Subcutaneous adipose tissue (tissue), 4 donors: ENCODE data around the gene PYM1. TPM values are rescaled to one million over a fixed set of nuclear protein-coding genes. Genes with fewer than 3 reads are reported as not detected.

Source experiments
- CTCF ChIP-seq: fragments of 450-650 bp; IDR thresholded peaks from one replicate; pipeline ENCODE4 v1.5.1; 2016; ENCODE audit warnings: low read depth, mild to moderate bottlenecking, control low read depth, antibody characterized with exemption, moderate library complexity
- total RNA-seq, 4 donors: library from RNA; depleted of rRNA; stranded (reverse); fragments of >200 nt; gene quantifications; one replicate each; pipeline ENCODE4 v1.1.0, GENCODE V29; 2016

Gene PYM1
- total RNA-seq, 4 donors from 2014 or later: 25.9 to 37.4 (median 31.7) TPM

GRCh38 chr12:55931317-55931779 lies 3.7 kb upstream of the PYM1 start:
- TF ChIP-seq CTCF: no peak

GRCh38 chr12:55930771-55931316 lies 3.1 kb upstream of the PYM1 start, which contains the start of gene DGKA:
Gene DGKA, plus strand, starts transcription at chr12:55931162. Its CDS starts 5,342 bp downstream, at chr12:55936504.
- no peak for TF ChIP-seq CTCF

- no peak for TF ChIP-seq CTCF
Observed at GRCh38 chr12:55929306-55929791, 1.7 kb upstream of the PYM1 start.

GRCh38 chr12:55926738-55927587 lies 731 bp downstream of the PYM1 start:
- TF ChIP-seq CTCF: no peak

GRCh38 chr12:55925870-55926737 lies 1.6 kb downstream of the PYM1 start:
- TF ChIP-seq CTCF: no peak

GRCh38 chr12:55925371-55925770 lies 2.3 kb downstream of the PYM1 start:
- no peak for TF ChIP-seq CTCF
